Aorta (tissue), 5 donors: ENCODE data around the gene KIF18B. TPM values are rescaled to one million over a fixed set of nuclear protein-coding genes. Genes with fewer than 3 reads are reported as not detected.

Experiments used
- ATAC-seq: fragments of 200-7000 bp; cut with Tn5 transposase; one replicate; pipeline ENCODE4 v1.9.1; 2022; ENCODE audit warnings: moderate library complexity; ENCODE audit not compliant: low FRiP score
- DNase-seq, 2 donors: peaks; one replicate each; pipeline ENCODE4 v3.0.0-alpha.2; 2020
- H3K27ac ChIP-seq, 2 donors: one replicate each; pipeline ENCODE4 v1.5.1; 2013; ENCODE audit warnings: low read length in 2 of 2, mild to moderate bottlenecking in 2 of 2, moderate library complexity in 2 of 2, control low read depth in 1 of 2, inconsistent platforms in 1 of 2, low read depth in 1 of 2
- H3K27me3 ChIP-seq, 2 donors: one replicate each; pipeline ENCODE4 v1.6.1; 2013; ENCODE audit warnings: control low read depth in 1 of 2, low read length in 1 of 2, mild to moderate bottlenecking in 1 of 2, moderate library complexity in 1 of 2; ENCODE audit not compliant: insufficient read depth in 2 of 2, control insufficient read depth in 1 of 2
- H3K36me3 ChIP-seq, 2 donors: one replicate each; pipeline ENCODE4 v1.6.1; 2013; ENCODE audit warnings: control low read depth in 1 of 2, low read length in 1 of 2, mild to moderate bottlenecking in 1 of 2; ENCODE audit not compliant: insufficient read depth in 2 of 2, control insufficient read depth in 1 of 2
- H3K4me1 ChIP-seq, 2 donors: one replicate each; pipeline ENCODE4 v1.6.1; 2013; ENCODE audit warnings: low read length in 2 of 2, control low read depth in 1 of 2, mild to moderate bottlenecking in 1 of 2, moderate library complexity in 1 of 2; ENCODE audit not compliant: insufficient read depth in 2 of 2, control insufficient read depth in 1 of 2
- H3K4me3 ChIP-seq, 2 donors: one replicate each; pipeline ENCODE4 v1.5.1; 2013; ENCODE audit warnings: low read length in 2 of 2, control low read depth in 1 of 2, mild to moderate bottlenecking in 1 of 2
- H3K9me3 ChIP-seq: one replicate; pipeline ENCODE4 v1.6.1; 2013; ENCODE audit warnings: mild to moderate bottlenecking, low read length; ENCODE audit not compliant: control insufficient read depth
- WGBS, 2 donors: extraction: QIAGEN DNeasy Blood & Tissue Kit; methylation state at CpG; one replicate each; pipeline ENCODE4 v1.1.7; 2013; 5-methylcytosine and 5-hydroxymethylcytosine counted together
- intact Hi-C, 2 donors: fragments of 100-400 bp; cut with DNase I; formaldehyde crosslinking; loops; one replicate each; pipeline versions ENCODE4 v1.14.2 to v1.15.0; 2022
- polyA plus RNA-seq, 2 donors: library from polyadenylated mRNA; stranded (reverse); fragments of 200-250 nt; gene quantifications; one replicate each; pipeline ENCODE4 v1.2.3, GENCODE V29; 2013
- total RNA-seq, 2 donors: library from RNA; stranded (reverse); fragmentation: NEBNext Ultra II Directional; extraction: Animal tissue kit (Norgen Biotek cat#: 25700); gene quantifications; one replicate each; pipeline ENCODE4 v1.2.1, GENCODE V29; 2021
- donor health status: healthy with polysubstance abuse.
- donor health status: Bipolar disorder and iron deficiency.
- donor health status: DM: no; HTN: no; CAD: no.
- donor health status: DM: no; HTN: no; CAD: no.
- donor health status: DM: yes; HTN: yes; CAD: no.

KIF18B gene
- total and polyA plus RNA-seq, 4 donors: 0.05 to 1.7 (median 0.16) TPM; not detected in 1

- ATAC-seq (no peak), DNase-seq (no peak)
- no peak overlapping the region for H3K4me3 ChIP-seq
- WGBS, 2 donors: 90 to 94% methylated on average over 5 of the region's 5 CpGs
- H3K9me3 ChIP-seq: no peaks in the 10 kb centered on the region
- no peaks in the 10 kb centered on the region for H3K27me3 ChIP-seq
- no peaks in the 10 kb centered on the region for H3K4me1 ChIP-seq
- H3K36me3 ChIP-seq: no peaks in the 10 kb centered on the region
- H3K27ac ChIP-seq: no peak overlapping the region
- intact Hi-C loops: loop anchor here in 1 of 2 donors (5.0 kb wide), 1 partner anchor 57 kb away; no protein-coding TSS in a partner anchor
Measured at GRCh38 chr17:44965481-44966234, 18.1 kb upstream of the KIF18B start.

DNA sequence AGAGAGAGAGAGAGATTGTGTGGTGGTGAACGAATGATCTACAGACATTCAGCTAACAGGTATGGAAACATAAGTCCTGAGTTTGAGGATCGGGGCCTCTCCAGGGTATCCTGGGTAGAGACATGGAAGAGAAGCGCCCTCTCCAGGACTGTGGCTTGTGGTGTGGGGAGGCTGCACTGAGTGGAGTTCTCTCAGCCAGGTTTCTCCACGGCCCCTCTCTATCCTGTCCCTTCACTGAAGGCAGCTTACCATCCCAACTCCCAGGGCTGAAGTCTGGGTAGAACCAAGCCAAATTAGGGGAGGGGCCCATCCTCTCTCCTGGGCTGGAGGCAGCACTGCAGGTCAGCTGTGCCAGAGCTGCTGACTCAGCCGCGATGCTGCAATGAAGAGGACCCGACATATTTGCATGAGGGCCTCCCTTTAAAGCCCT lies 14.4 kb upstream of the KIF18B start:
- ATAC-seq: no peak
- DNase-seq: peak in 1 of 2 donors; percentile 36
- Histone ChIP-seq H3K27me3 (no peaks in the 10 kb centered on the region), H3K4me3 (no peak overlapping the region), H3K36me3 (no peaks in the 10 kb centered on the region), H3K4me1 (no peaks in the 10 kb centered on the region), H3K27ac (no peak overlapping the region), H3K9me3 (no peaks in the 10 kb centered on the region)
- WGBS, 2 donors: 90% methylated on average over 7 of the region's 7 CpGs
- intact Hi-C loops: no loop called here

DNA sequence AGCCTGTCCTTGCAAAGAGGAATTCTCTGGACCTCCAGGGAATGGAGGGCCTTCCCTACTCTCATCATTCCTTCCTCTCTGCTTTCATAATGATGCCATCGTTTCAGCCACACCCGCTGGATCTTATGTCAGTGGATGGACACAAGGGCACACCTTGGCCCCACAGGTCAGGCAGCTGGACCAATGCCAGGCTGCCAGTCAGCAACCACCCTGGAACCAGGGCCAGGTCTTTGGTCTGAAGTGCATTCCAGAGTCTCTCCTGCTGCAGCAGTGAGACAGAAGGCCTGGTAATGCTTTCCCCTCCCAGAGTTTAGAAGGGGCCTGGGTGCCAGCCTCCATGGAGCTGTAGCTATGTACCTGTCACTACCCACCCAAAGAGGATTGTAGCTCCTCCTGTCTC lies 13.1 kb upstream of the KIF18B start:
- no peaks in the 10 kb centered on the region for H3K9me3 ChIP-seq
- H3K36me3 ChIP-seq: no peaks in the 10 kb centered on the region
- no peaks in the 10 kb centered on the region for H3K4me1 ChIP-seq
- no peak overlapping the region for H3K27ac ChIP-seq
- WGBS, 2 donors: 78 to 80% methylated on average over 2 of the region's 2 CpGs
- H3K4me3 ChIP-seq: no peak overlapping the region
- DNase-seq: peak in 1 of 2 donors; percentile 39
- intact Hi-C loops: no loop called here
- no peak for ATAC-seq
- no peaks in the 10 kb centered on the region for H3K27me3 ChIP-seq

DNA sequence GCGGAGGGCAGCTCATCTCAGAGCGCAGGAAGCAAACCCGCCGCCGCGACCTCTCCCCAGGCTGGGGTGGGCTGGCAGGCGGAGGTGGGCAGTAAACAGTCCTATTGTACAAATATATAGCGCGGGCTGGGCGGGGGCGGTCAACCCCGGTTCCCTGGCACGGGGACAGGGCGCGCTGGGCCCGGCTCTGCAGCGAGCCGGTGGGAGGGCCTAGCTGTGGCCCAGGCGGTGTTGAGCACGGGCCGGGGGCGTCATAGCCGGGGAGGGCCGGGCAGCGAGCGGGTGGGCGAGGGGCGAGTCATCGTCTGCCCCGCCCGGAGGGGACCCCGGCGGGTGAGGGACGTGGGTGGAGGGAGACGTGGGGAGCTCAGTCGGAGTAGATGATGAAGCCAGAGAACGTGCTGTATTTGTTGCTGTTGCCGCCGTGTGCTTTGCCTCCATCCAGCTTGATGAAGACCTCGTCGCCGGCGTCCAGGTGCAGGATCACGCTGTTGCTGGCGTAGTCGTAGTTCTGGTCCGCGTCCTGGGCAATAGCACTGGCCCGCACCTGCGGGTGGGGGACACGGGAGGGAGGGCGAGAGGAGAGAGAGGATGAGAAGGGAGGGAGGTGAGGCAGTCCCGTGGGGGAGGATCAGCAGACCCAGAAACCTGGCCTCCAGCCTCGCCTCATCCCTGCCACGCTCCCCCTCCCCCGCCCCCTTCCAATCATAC lies 12.4 kb upstream of the KIF18B start:
- WGBS, 2 donors: 21 to 23% methylated on average over 55 to 56 of the region's 56 CpGs
- Histone ChIP-seq H3K4me1 (no peaks in the 10 kb centered on the region), H3K27ac (no peak overlapping the region), H3K4me3 (no peak overlapping the region), H3K36me3 (no peaks in the 10 kb centered on the region), H3K27me3 (no peaks in the 10 kb centered on the region), H3K9me3 (no peaks in the 10 kb centered on the region)
- intact Hi-C loops: no loop called here
- peak in 1 of 2 donors; percentile 75 for DNase-seq
- ATAC-seq: no peak

- no peak for ATAC-seq
- no peaks in the 10 kb centered on the region for H3K4me1 ChIP-seq
- WGBS, 2 donors: 87 to 89% methylated on average over 8 of the region's 8 CpGs
- intact Hi-C loops: no loop called here
- H3K27ac ChIP-seq: no peak overlapping the region
- peak in 1 of 2 donors; percentile 28 for DNase-seq
- H3K27me3 ChIP-seq: no peaks in the 10 kb centered on the region
- no peaks in the 10 kb centered on the region for H3K9me3 ChIP-seq
- H3K36me3 ChIP-seq: no peaks in the 10 kb centered on the region
- H3K4me3 ChIP-seq: no peak overlapping the region
Measured at GRCh38 chr17:44956998-44957981, 9.7 kb upstream of the KIF18B start.

DNA sequence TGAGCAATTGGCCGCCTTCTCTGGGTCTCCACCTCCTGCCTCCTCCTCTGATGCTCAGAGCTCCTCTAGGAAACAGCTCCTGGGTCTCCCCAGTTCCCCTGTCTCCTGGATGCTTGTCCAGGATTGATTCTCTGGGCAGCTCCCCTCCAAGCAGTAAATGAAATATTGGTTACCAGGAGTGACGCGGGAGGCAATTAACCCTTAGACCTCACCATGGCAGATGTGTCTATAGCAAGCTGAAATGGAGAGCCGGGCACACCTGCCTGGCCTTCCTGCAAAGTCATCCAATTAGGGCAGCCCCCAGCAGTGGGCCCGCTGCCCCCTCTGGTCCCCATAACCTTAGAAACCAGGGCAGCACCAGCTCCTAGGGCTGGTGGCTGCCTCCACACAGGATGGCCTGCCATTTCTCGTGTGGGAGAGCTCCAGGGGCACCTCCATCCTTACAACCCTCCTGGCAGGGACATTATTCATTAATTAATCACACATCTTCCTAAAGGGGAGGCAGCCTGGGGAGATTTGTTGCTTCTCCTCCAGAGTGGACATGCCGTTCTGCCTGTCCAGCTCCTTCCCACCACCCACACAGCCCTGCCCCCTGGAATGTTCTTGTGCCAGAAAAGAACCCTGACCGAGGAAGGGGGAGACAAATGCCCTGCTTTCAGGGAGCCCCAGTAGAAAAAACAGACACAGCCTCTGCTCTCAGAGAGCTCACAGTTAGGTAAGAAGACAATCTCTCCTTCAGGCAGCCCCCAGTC lies 8.3 kb upstream of the KIF18B start:
- no peak overlapping the region for H3K27ac ChIP-seq
- H3K4me1 ChIP-seq: no peaks in the 10 kb centered on the region
- H3K4me3 ChIP-seq: no peak overlapping the region
- H3K9me3 ChIP-seq: no peaks in the 10 kb centered on the region
- ATAC-seq (no peak), DNase-seq (peak in 1 of 2 donors; percentile 43)
- H3K36me3 ChIP-seq: no peaks in the 10 kb centered on the region
- WGBS, 2 donors: 82 to 84% methylated on average over 8 of the region's 8 CpGs
- intact Hi-C loops: no loop called here
- no peaks in the 10 kb centered on the region for H3K27me3 ChIP-seq

GRCh38 chr17:44952946-44953475 lies 5.4 kb upstream of the KIF18B start:
- peak; percentile 24 to 27 for DNase-seq
- ATAC-seq: no peak
- WGBS, 2 donors: 78% methylated on average over 6 of the region's 6 CpGs
- no peaks in the 10 kb centered on the region for H3K9me3 ChIP-seq
- no peaks in the 10 kb centered on the region for H3K4me1 ChIP-seq
- no peak overlapping the region for H3K4me3 ChIP-seq
- no peaks in the 10 kb centered on the region for H3K27me3 ChIP-seq
- intact Hi-C loops: no loop called here
- H3K27ac ChIP-seq: no peak overlapping the region
- no peaks in the 10 kb centered on the region for H3K36me3 ChIP-seq
